AG04449 (cell line): ENCODE data around the gene TRIM22.
"Not testable (repeated sequence)": the region's sequence is repeated elsewhere in the genome, so short reads cannot be mapped to it uniquely, and the experiment has no call there.

ENCODE experiments used
- CTCF ChIA-PET: fragments of 350-600 bp; formaldehyde crosslinking; extraction: SDS; loops from one replicate; lab custom pipeline; 2021; ENCODE audit warnings: antibody characterized with exemption; lab: Yijun Ruan, JAX
- POLR2A ChIA-PET: fragments of 400-600, 350-600 bp; formaldehyde crosslinking; extraction: SDS; loops from one replicate; lab custom pipeline; 2020; ENCODE audit warnings: antibody characterized with exemption, inconsistent platforms; lab: Yijun Ruan, JAX
- DNase-seq: peaks from one replicate; pipeline ENCODE4 v3.0.0-alpha.2; 2010; ENCODE audit warnings: low read depth, low spot score
- H3K4me3 ChIP-seq: 2 replicates; pipeline ENCODE4 v1.5.1; 2011; ENCODE audit warnings: low read depth, mild to moderate bottlenecking, control low read depth, low read length
- CTCF ChIP-seq: IDR thresholded peaks from one replicate; pipeline ENCODE4 v1.5.1; 2011; ENCODE audit warnings: mild to moderate bottlenecking, moderate library complexity, low read length, control low read depth, inconsistent platforms; ENCODE audit not compliant: insufficient read depth; ENCODE audit errors: missing control alignments

TRIM22 gene

GRCh38 chr11:5713695-5714094 lies 24.1 kb downstream of the TRIM22 start:
- ChIA-PET POLR2A (no interaction called here), CTCF (interaction anchor here (1.3 kb wide), 1 partner anchor 114 kb away, joined by 4 read pairs; no protein-coding TSS in a partner anchor)
- no peak for DNase-seq
- no peak for TF ChIP-seq CTCF
- no peak overlapping the region for H3K4me3 ChIP-seq

- DNase-seq, CTCF ChIA-PET, H3K4me3 ChIP-seq, POLR2A ChIA-PET: not testable (repeated sequence)
Observed at GRCh38 chr11:5716518-5716917, 26.9 kb downstream of the TRIM22 start.

- ChIA-PET CTCF (no interaction called here), POLR2A (no interaction called here)
- TF ChIP-seq CTCF = no peak
- H3K4me3 ChIP-seq = no peak overlapping the region
- DNase-seq = no peak
Observed at GRCh38 chr11:5719703-5720495, 30.3 kb downstream of the TRIM22 start.

- no peak overlapping the region for H3K4me3 ChIP-seq
- CTCF ChIA-PET = no interaction called here
- TF ChIP-seq CTCF = no peak
- POLR2A ChIA-PET = no interaction called here
- DNase-seq = no peak
Observed at GRCh38 chr11:5722622-5723021, 33.0 kb downstream of the TRIM22 start.

- CTCF ChIA-PET = no interaction called here
- POLR2A ChIA-PET = no interaction called here
- TF ChIP-seq CTCF = no peak
Observed at GRCh38 chr11:5726351-5726750, 36.8 kb downstream of the TRIM22 start.

GRCh38 chr11:5727691-5728090 lies 38.1 kb downstream of the TRIM22 start:
- H3K4me3 ChIP-seq = no peak overlapping the region
- TF ChIP-seq CTCF = no peak
- POLR2A ChIA-PET = no interaction called here
- CTCF ChIA-PET = no interaction called here
- no peak for DNase-seq

More at GRCh38 chr11:5726351-5726750, 36.8 kb downstream of the TRIM22 start:
- no peak overlapping the region for H3K4me3 ChIP-seq
- DNase-seq = no peak

GRCh38 chr11:5736396-5736795 lies 46.8 kb downstream of the TRIM22 start, which contains the start of gene OR56B1:
TSS of gene OR56B1 (plus strand) at chr11:5736448. CDS start at chr11:5736517, 69 bp downstream.
- no peak for DNase-seq
- POLR2A ChIA-PET = no interaction called here
- no peak for TF ChIP-seq CTCF
- H3K4me3 ChIP-seq = no peak within 1 kb of the TSS
- CTCF ChIA-PET = no interaction called here
